HepG2 (cell line): ENCODE data around the gene DGCR2. TPM values are rescaled to one million over a fixed set of nuclear protein-coding genes. Genes with fewer than 3 reads are reported as not detected.

ENCODE experiments used
- ATAC-seq: fragments of 200-7000 bp; cut with Tn5 transposase; 3 replicates; pipeline ENCODE4 v1.9.1; 2020; ENCODE audit warnings: mild to moderate bottlenecking, moderate library complexity
- BruUV-seq: library from RNA; stranded (reverse); fragments of 400-500 nt; replicated peaks from 2 replicates; lab custom pipeline; 2021; lab: Mats Ljungman, UMichigan
- CTCF ChIA-PET: fragments of 300-600 bp; formaldehyde crosslinking; extraction: SDS; loops from one replicate; lab custom pipeline; 2021; ENCODE audit warnings: low total read pairs, inconsistent platforms, low intra/inter-chr PET ratio; lab: Yijun Ruan, JAX
- POLR2A ChIA-PET: fragments of 350-600 bp; sonication (Branson Sonifier 250); formaldehyde crosslinking; loops from one replicate; lab custom pipeline; 2020; ENCODE audit warnings: antibody characterized with exemption, inconsistent platforms; lab: Yijun Ruan, JAX
- DNase-seq: peaks from one replicate; pipeline ENCODE4 v3.0.0-alpha.2; 2015; ENCODE audit warnings: low spot score
- FAIRE-seq: peaks from 3 replicates; lab custom pipeline; 2011; peaks lifted over from hg19 to GRCh38; lab: Jason Lieb, UNC
- H2AFZ ChIP-seq: one replicate; pipeline ENCODE4 v1.6.1; 2011; ENCODE audit warnings: low read length, inconsistent platforms
- H3K27ac ChIP-seq: fragments of 300-600 bp; 3 replicates; pipeline ENCODE4 v1.8.0; 2011; ENCODE audit warnings: mixed run types, mild to moderate bottlenecking, mixed read lengths, low read length, inconsistent platforms; ENCODE audit not compliant: insufficient read depth; ENCODE audit errors: extremely low read length
- H3K27me3 ChIP-seq, 2 experiments: fragments of 200-600 bp in 1 of 2; 2 replicates in 1 of 2; 3 replicates in 1 of 2; pipeline versions ENCODE4 v1.6.0 to v1.8.0; 2011; ENCODE audit warnings: low read length in 2 of 2, mild to moderate bottlenecking in 2 of 2, moderate library complexity in 2 of 2, inconsistent platforms in 1 of 2; ENCODE audit not compliant: insufficient read depth in 2 of 2, control insufficient read depth in 1 of 2
- H3K36me3 ChIP-seq, 2 experiments: fragments of 200-600 bp in 1 of 2; replicated peaks in 1 of 2; 2 replicates in 1 of 2; 3 replicates in 1 of 2; pipeline versions ENCODE4 v1.5.1 to v1.8.0; 2011; ENCODE audit warnings: low read length in 2 of 2, inconsistent platforms in 1 of 2; ENCODE audit not compliant: insufficient read depth in 2 of 2, control insufficient read depth in 1 of 2
- H3K4me1 ChIP-seq: 2 replicates; pipeline ENCODE4 v1.5.1; 2012; ENCODE audit warnings: low read length, inconsistent platforms; ENCODE audit not compliant: insufficient read depth
- H3K4me2 ChIP-seq: 2 replicates; pipeline ENCODE4 v1.6.0; 2011; ENCODE audit warnings: low read depth, low read length, inconsistent platforms
- H3K4me3 ChIP-seq, 3 experiments: fragments of 200-600 bp in 1 of 3; sonication (generic), shearing (Covaris generic) in 1 of 3; replicated peaks in 1 of 3; 2 replicates each; pipeline ENCODE4 v1.5.1; 2011 to 2016; ENCODE audit warnings: low read length in 3 of 3, inconsistent platforms in 2 of 3, low read depth in 2 of 3, mild to moderate bottlenecking in 2 of 3, control low read depth in 1 of 3, mixed read lengths in 1 of 3; ENCODE audit not compliant: insufficient read depth in 1 of 3
- H3K79me2 ChIP-seq: one replicate; pipeline ENCODE4 v1.6.1; 2011; ENCODE audit warnings: low read length, inconsistent platforms; ENCODE audit not compliant: insufficient read depth
- H3K9ac ChIP-seq: 2 replicates; pipeline ENCODE4 v1.6.0; 2011; ENCODE audit warnings: mild to moderate bottlenecking, low read depth, low read length, inconsistent platforms; ENCODE audit not compliant: insufficient read depth
- H3K9me3 ChIP-seq: 2 replicates; pipeline ENCODE4 v1.5.1; 2012; ENCODE audit warnings: mild to moderate bottlenecking, low read length
- H4K20me1 ChIP-seq: 2 replicates; pipeline ENCODE4 v1.6.0; 2011; ENCODE audit warnings: inconsistent platforms, mild to moderate bottlenecking, low read length, moderate library complexity; ENCODE audit not compliant: insufficient read depth
- AFF4 ChIP-seq: sonication (generic); formaldehyde crosslinking; IDR thresholded peaks from 2 replicates; pipeline ENCODE4 v1.4.0; 2020; ENCODE audit warnings: missing genetic modification reagents
- BORCS8-MEF2B ChIP-seq: sonication (generic); formaldehyde crosslinking; IDR thresholded peaks from 2 replicates; pipeline ENCODE4 v1.8.0; 2022; ENCODE audit warnings: mild to moderate bottlenecking, missing genetic modification reagents
- DMAP1 ChIP-seq: IDR thresholded peaks from 2 replicates; pipeline ENCODE4 v1.6.1; 2016
- DR1 ChIP-seq: sonication (generic); formaldehyde crosslinking; IDR thresholded peaks from 2 replicates; pipeline ENCODE4 v1.8.0; 2021; ENCODE audit warnings: mild to moderate bottlenecking, missing genetic modification reagents, inconsistent platforms
- MAF1 ChIP-seq: sonication (generic); formaldehyde crosslinking; IDR thresholded peaks from 2 replicates; pipeline ENCODE4 v1.5.0; 2020; ENCODE audit warnings: missing genetic modification reagents, borderline replicate concordance
- MED1 ChIP-seq: sonication (generic); formaldehyde crosslinking; IDR thresholded peaks from 2 replicates; pipeline ENCODE4 v1.4.0; 2020; ENCODE audit warnings: missing genetic modification reagents
- PRDM15 ChIP-seq: sonication (generic); formaldehyde crosslinking; IDR thresholded peaks from 2 replicates; pipeline ENCODE4 v1.4.0; 2020; ENCODE audit warnings: missing genetic modification reagents
- SMAD3 ChIP-seq: sonication (generic); formaldehyde crosslinking; IDR thresholded peaks from 2 replicates; pipeline ENCODE4 v1.4.0; 2020; ENCODE audit warnings: missing genetic modification reagents
- STAG1 ChIP-seq: sonication (generic); formaldehyde crosslinking; IDR thresholded peaks from 2 replicates; pipeline ENCODE4 v1.4.0; 2020; ENCODE audit warnings: missing genetic modification reagents
- XBP1 ChIP-seq: sonication (generic); formaldehyde crosslinking; IDR thresholded peaks from 2 replicates; pipeline ENCODE4 v1.5.0; 2020; ENCODE audit warnings: missing genetic modification reagents
- ZBTB14 ChIP-seq: sonication (generic); formaldehyde crosslinking; IDR thresholded peaks from 2 replicates; pipeline ENCODE4 v1.4.0; 2020; ENCODE audit warnings: missing genetic modification reagents
- ZNF121 ChIP-seq: sonication (generic); formaldehyde crosslinking; IDR thresholded peaks from 2 replicates; pipeline ENCODE4 v1.5.0; 2020; ENCODE audit warnings: mild to moderate bottlenecking, missing genetic modification reagents
- ZNF326 ChIP-seq: sonication (generic); formaldehyde crosslinking; IDR thresholded peaks from 2 replicates; pipeline ENCODE4 v1.4.0; 2020; ENCODE audit warnings: missing genetic modification reagents, borderline replicate concordance
- ZUFSP ChIP-seq: sonication (generic); formaldehyde crosslinking; IDR thresholded peaks from 2 replicates; pipeline ENCODE4 v1.9.0; 2021; ENCODE audit warnings: missing genetic modification reagents, mild to moderate bottlenecking, borderline replicate concordance
- WGBS: methylation state at CpG from one replicate; pipeline ENCODE4 v1.1.6; 2017; ENCODE audit warnings: low lambda C conversion rate; 5-methylcytosine and 5-hydroxymethylcytosine counted together
- in situ Hi-C: cut with HindIII; loops from 2 replicates; pipeline ENCODE4 v1.10.0; 2017; ENCODE audit warnings: low pct_unique_long_range_greater_than_20kb; ENCODE audit not compliant: extremely low pct_ligation_motif_present
- intact Hi-C: fragments of 100-400 bp; cut with micrococcal nuclease; formaldehyde crosslinking; loops from one replicate; pipeline ENCODE4 v1.10.0; 2022; ENCODE audit not compliant: unreplicated experiment
- polyA plus RNA-seq, 8 experiments: library from polyadenylated mRNA; depleted of rRNA in 3 of 8; stranded (reverse) in 7 of 8; unstranded in 1 of 8; fragments of >200 nt; fragmentation: Illumina TruSeq in 4 of 8; extraction: Trizol in 4 of 8; gene quantifications; 2 replicates each; pipeline versions ENCODE4 v1.2.1 to v1.2.3, GENCODE V29; 2011 to 2016; ENCODE audit warnings: low read depth in 4 of 8, missing spikeins in 1 of 8, mixed read lengths in 1 of 8; ENCODE audit not compliant: insufficient read depth in 1 of 8
- total RNA-seq, 5 experiments: library from RNA; depleted of rRNA; stranded (reverse); fragments of >200 nt; fragmentation: Illumina TruSeq; extraction: Trizol; gene quantifications; 2 replicates each; pipeline ENCODE4 v1.2.3, GENCODE V29; 2016; ENCODE audit warnings: low read depth in 1 of 5

The DGCR2 gene
- total and polyA plus RNA-seq, 2 of the 13 experiments (the other 11 are each of a cell fraction or from before 2014, with no cell fraction given), result 23.1 to 35.3 TPM

GRCh38 chr22:19042285-19043120, 79.7 kb downstream of the DGCR2 start:
- Histone ChIP-seq H3K9ac (no peak overlapping the region), H3K27me3 (no peaks in the 10 kb centered on the region), H2AFZ (no peak overlapping the region), H3K4me2 (no peak overlapping the region), H4K20me1 (no peaks in the 10 kb centered on the region), H3K4me1 (no peaks in the 10 kb centered on the region), H3K9me3 (no peaks in the 10 kb centered on the region), H3K4me3 (no peak overlapping the region), H3K27ac (no peak overlapping the region), H3K79me2 (no peaks in the 10 kb centered on the region), H3K36me3 (peaks cover 38 to 78% of the 10 kb centered on the region in 2 experiments)
- BruUV-seq, result no TSS peak
- DNase-seq (no peak), ATAC-seq (no peak), FAIRE-seq (no peak)
- ChIA-PET POLR2A (no interaction called here), CTCF (no interaction called here)
- intact Hi-C loops, result no loop called here
- in situ Hi-C loops, result no loop called here
- 96% methylated on average over 13 of the region's 22 CpGs for WGBS
- TF ChIP-seq ZUFSP (CRISPR knock-in tag) (no peak), DMAP1 (CRISPR knock-in tag) (no peak), XBP1 (no peak), MED1 (CRISPR knock-in tag) (no peak), SMAD3 (no peak), ZBTB14 (CRISPR knock-in tag) (no peak), DR1 (CRISPR knock-in tag) (no peak), BORCS8-MEF2B (no peak), MAF1 (no peak), PRDM15 (no peak), ZNF121 (CRISPR knock-in tag) (no peak), AFF4 (CRISPR knock-in tag) (no peak), STAG1 (CRISPR knock-in tag) (no peak), ZNF326 (no peak)
